Body of pancreas (tissue), 4 donors: ENCODE measurements around the gene MIR17HG. TPM values are rescaled to one million over a fixed set of nuclear protein-coding genes. Genes with fewer than 3 reads are reported as not detected.
"Not testable (repeated sequence)": the region's sequence is repeated elsewhere in the genome, so short reads cannot be mapped to it uniquely, and the experiment has no call there.

Source experiments
- ATAC-seq: fragments of 150-250 bp; one replicate; pipeline ENCODE4 v1.9.1; 2016
- DNase-seq, 4 donors: peaks; one replicate each; pipeline ENCODE4 v3.0.0-alpha.2; 2019
- H3K27ac ChIP-seq, 4 donors: fragments of 200-600 bp; sonication (generic); 1 replicate in 3 of 4; 2 replicates in 1 of 4; pipeline versions ENCODE4 v1.5.1 to v1.6.1; 2016 to 2019; ENCODE audit warnings: mild to moderate bottlenecking in 1 of 4, mixed read lengths in 1 of 4, moderate library complexity in 1 of 4
- H3K27me3 ChIP-seq, 2 donors: fragments of 200-600 bp; sonication (generic); one replicate each; pipeline ENCODE4 v1.6.0; 2016; ENCODE audit warnings: mild to moderate bottlenecking in 1 of 2
- H3K36me3 ChIP-seq, 2 donors: fragments of 200-600 bp; sonication (generic); replicated peaks in 1 of 2; 2 replicates each; pipeline ENCODE4 v1.5.1; 2016; ENCODE audit warnings: low read depth in 2 of 2; ENCODE audit not compliant: insufficient read depth in 1 of 2
- H3K4me1 ChIP-seq: fragments of 200-600 bp; sonication (generic); one replicate; pipeline ENCODE4 v1.6.0; 2016
- H3K4me3 ChIP-seq, 2 donors: fragments of 200-600 bp; sonication (generic); 1 replicate in 1 of 2; 2 replicates in 1 of 2; pipeline ENCODE4 v1.5.1; 2016 to 2019
- H3K9me3 ChIP-seq, 3 donors: fragments of 200-600 bp; sonication (generic); 1 replicate in 2 of 3; 2 replicates in 1 of 3; pipeline ENCODE4 v1.5.1; 2016
- CTCF ChIP-seq, 7 experiments: fragments of 450-650 bp in 4 of 7; fragments of 200-600 bp in 3 of 7; sonication (generic) in 3 of 7; IDR thresholded peaks; one replicate each; pipeline ENCODE4 v1.5.1; 2016 to 2019; ENCODE audit warnings: antibody characterized with exemption in 7 of 7
- POLR2A ChIP-seq, 3 donors: fragments of 450-650 bp; IDR thresholded peaks; one replicate each; pipeline ENCODE4 v1.6.1; 2016; ENCODE audit warnings: antibody characterized with exemption in 3 of 3, mild to moderate bottlenecking in 2 of 3
- WGBS, 2 donors: methylation state at CpG; one replicate each; pipeline ENCODE4 v1.1.5; 2017; 5-methylcytosine and 5-hydroxymethylcytosine counted together
- intact Hi-C: fragments of 100-400 bp; cut with DNase I; formaldehyde crosslinking; loops from one replicate; pipeline ENCODE4 v1.15.1; 2023
- total RNA-seq, 2 donors: library from RNA; depleted of rRNA; stranded (reverse); fragments of >200 nt; gene quantifications; one replicate each; pipeline ENCODE4 v1.1.0, GENCODE V29; 2016

The MIR17HG gene
- total RNA-seq, 2 donors from 2014 or later: 7.5 to 9.6 TPM

DNA sequence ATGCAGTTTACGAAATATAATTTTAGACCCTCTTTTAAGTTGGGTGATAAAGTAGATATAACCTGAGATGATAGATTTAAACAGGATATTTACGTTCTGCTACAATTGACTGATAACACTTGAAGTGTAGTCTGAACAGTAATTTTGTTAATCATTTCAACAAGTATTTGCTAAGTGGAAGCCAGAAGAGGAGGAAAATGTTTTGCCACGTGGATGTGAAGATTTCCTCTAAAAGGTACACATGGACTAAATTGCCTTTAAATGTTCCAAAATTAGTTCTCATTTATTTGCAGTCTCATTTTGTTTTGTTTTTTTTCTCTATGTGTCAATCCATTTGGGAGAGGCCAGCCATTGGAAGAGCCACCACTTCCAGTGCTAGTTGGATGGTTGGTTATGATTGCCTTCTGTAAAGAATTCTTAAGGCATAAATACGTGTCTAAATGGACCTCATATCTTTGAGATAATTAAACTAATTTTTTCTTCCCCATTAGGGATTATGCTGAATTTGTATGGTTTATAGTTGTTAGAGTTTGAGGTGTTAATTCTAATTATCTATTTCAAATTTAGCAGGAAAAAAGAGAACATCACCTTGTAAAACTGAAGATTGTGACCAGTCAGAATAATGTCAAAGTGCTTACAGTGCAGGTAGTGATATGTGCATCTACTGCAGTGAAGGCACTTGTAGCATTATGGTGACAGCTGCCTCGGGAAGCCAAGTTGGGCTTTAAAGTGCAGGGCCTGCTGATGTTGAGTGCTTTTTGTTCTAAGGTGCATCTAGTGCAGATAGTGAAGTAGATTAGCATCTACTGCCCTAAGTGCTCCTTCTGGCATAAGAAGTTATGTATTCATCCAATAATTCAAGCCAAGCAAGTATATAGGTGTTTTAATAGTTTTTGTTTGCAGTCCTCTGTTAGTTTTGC, 2.8 kb downstream of the MIR17HG start:
- no peak for DNase-seq
- Histone ChIP-seq H3K9me3 (no peaks in the 10 kb centered on the region), H3K4me3 (no peak overlapping the region), H3K36me3 (peaks cover 0 to 8% of the 10 kb centered on the region in 2 donors), H3K27me3 (no peaks in the 10 kb centered on the region), H3K4me1 (peaks cover 38% of the 10 kb centered on the region), H3K27ac (no peak overlapping the region)
- ATAC-seq: no peak
- intact Hi-C loops: no loop called here
- TF ChIP-seq POLR2A (IDR thresholded peaks at IDR 0.05) (no peak), CTCF (IDR thresholded peaks at IDR 0.05) (no peak)
- 42 to 54% methylated on average over 5 of the region's 5 CpGs for WGBS, 2 donors

DNA sequence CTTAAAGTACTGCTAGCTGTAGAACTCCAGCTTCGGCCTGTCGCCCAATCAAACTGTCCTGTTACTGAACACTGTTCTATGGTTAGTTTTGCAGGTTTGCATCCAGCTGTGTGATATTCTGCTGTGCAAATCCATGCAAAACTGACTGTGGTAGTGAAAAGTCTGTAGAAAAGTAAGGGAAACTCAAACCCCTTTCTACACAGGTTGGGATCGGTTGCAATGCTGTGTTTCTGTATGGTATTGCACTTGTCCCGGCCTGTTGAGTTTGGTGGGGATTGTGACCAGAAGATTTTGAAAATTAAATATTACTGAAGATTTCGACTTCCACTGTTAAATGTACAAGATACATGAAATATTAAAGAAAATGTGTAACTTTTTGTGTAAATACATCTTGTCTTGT, 3.6 kb downstream of the MIR17HG start:
- H3K36me3 ChIP-seq: peaks cover 0 to 8% of the 10 kb centered on the region in 2 donors
- no peak for TF ChIP-seq POLR2A (IDR thresholded peaks at IDR 0.05)
- TF ChIP-seq CTCF (IDR thresholded peaks at IDR 0.05): no peak
- no peaks in the 10 kb centered on the region for H3K27me3 ChIP-seq
- H3K27ac ChIP-seq: no peak overlapping the region
- DNase-seq: no peak
- ATAC-seq: no peak
- H3K4me1 ChIP-seq: peaks cover 38% of the 10 kb centered on the region
- no peak overlapping the region for H3K4me3 ChIP-seq
- intact Hi-C loops: no loop called here
- 92 to 93% methylated on average over 5 of the region's 5 CpGs for WGBS, 2 donors
- no peaks in the 10 kb centered on the region for H3K9me3 ChIP-seq

DNA sequence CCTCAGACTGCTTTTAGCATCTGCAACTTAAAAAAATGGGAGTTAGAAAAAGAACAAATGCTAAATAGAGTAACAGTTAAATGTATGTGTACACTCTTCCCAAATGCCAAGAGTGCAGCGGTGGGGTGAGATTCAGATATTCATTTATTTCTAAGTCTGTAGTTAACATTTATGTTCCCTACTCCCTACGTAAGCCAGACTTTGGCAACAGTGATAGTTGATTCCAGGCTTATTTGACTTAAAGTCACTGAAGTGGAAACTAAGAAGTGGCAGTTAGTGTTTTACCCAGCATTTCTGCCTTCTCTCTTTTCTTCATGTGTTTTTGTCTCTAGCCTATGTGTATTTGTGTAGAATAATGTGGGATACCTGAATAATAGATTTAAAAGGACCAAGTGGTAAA, 4.5 kb downstream of the MIR17HG start:
- Histone ChIP-seq H3K4me3 (no peak overlapping the region), H3K27me3 (no peaks in the 10 kb centered on the region), H3K9me3 (no peaks in the 10 kb centered on the region), H3K4me1 (peaks cover 32% of the 10 kb centered on the region), H3K36me3 (peaks cover 0 to 8% of the 10 kb centered on the region in 2 donors), H3K27ac (no peak overlapping the region)
- intact Hi-C loops: no loop called here
- no peak for DNase-seq
- WGBS, 2 donors: 90 to 91% methylated on average over 2 of the region's 2 CpGs
- TF ChIP-seq CTCF (IDR thresholded peaks at IDR 0.05): no peak
- TF ChIP-seq POLR2A (IDR thresholded peaks at IDR 0.05): no peak
- no peak for ATAC-seq

- H3K27me3 ChIP-seq, H3K36me3 ChIP-seq, H3K4me3 ChIP-seq, H3K9me3 ChIP-seq, DNase-seq, intact Hi-C loops, H3K27ac ChIP-seq, ATAC-seq: not testable (repeated sequence)
- WGBS, 2 donors: 86 to 90% methylated on average over 7 of the region's 7 CpGs
- H3K4me1 ChIP-seq: peaks cover 30% of the 10 kb centered on the region
Measured at GRCh38 chr13:91352891-91353290, 5.4 kb downstream of the MIR17HG start.

DNA sequence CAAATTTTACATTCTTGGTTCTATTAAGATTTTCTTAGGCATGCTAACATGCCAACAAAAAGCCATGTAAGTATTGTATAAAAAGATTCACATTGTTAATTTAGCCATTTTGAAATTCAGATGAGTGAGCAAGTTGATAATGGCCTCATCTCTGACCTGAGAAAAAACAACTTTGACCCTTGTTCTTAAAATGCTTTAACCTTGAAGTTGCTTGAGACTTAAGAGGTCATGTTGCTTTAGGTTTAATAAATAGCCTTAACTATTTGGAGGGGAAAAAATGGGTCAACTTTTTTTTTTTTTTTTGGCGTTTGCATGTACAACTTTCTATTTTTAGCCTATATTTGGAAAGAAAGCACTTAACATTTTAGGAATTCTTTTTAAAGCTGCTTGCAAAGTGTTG, 6.0 kb downstream of the MIR17HG start:
- DNase-seq (no peak), ATAC-seq (no peak)
- no peaks in the 10 kb centered on the region for H3K27me3 ChIP-seq
- 10 to 25% methylated on average over 1 of the region's 1 CpG for WGBS, 2 donors
- H3K36me3 ChIP-seq: peaks cover 0 to 8% of the 10 kb centered on the region in 2 donors
- H3K27ac ChIP-seq: no peak overlapping the region
- H3K4me3 ChIP-seq: no peak overlapping the region
- H3K4me1 ChIP-seq: peaks cover 30% of the 10 kb centered on the region
- H3K9me3 ChIP-seq: no peaks in the 10 kb centered on the region
- no peak for TF ChIP-seq POLR2A (IDR thresholded peaks at IDR 0.05)
- TF ChIP-seq CTCF (IDR thresholded peaks at IDR 0.05): no peak
- intact Hi-C loops: no loop called here
